ENCODE data around the gene TACC3.

Gene TACC3

DNA sequence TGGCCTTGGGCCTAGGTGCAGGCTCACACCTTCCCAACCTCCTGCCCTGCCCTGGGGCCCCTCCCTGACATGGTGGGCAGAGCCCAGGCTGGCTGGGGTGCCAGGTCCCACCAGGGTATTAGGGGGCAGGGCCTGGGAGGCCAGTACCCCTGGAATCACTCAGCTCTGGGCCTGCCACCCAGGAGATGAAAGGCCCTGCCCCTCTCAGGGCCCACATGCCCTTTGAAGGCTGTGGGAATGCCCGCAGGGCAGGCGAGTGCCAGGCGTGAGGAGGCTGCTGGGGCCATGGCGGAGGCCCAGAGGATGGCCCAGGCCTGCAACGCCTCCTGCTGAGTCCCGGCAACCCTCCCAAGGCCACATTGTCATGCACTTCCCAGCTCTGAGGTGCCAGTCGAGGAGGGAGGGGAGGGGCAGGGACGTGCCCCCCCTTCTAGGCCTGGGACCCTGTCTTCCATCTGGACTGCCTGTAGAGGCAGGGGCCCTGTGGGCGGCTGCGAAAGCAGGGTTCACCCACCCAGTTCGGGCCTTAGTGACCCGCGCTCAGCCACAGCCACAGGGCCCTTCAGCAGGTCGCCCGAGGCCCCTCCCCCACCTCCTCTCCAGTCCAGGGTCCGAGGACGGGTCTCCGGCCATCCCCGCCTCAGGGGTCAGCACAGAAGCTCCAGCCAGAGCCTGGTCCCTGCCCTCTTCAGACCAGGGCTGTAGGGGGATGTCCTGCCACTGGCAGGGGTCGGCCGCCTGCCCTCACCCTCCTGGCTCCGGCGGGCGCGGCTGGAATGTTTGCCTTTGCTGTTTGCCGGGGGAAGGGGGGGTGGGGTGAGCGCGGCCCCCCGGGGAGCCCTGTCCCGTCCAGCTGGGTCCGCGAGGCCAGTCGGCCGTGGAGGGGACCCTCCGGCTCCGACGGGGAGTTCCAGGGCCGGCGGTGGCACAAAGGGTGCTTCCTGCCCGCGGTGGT, 45.1 kb downstream of the TACC3 start:
- no peak for DNase-seq
- in situ Hi-C loops (cut with MboI; ENCODE audit: low pct_unique_long_range_greater_than_20kb, low sequenced_read_pairs), result no loop called here

DNA sequence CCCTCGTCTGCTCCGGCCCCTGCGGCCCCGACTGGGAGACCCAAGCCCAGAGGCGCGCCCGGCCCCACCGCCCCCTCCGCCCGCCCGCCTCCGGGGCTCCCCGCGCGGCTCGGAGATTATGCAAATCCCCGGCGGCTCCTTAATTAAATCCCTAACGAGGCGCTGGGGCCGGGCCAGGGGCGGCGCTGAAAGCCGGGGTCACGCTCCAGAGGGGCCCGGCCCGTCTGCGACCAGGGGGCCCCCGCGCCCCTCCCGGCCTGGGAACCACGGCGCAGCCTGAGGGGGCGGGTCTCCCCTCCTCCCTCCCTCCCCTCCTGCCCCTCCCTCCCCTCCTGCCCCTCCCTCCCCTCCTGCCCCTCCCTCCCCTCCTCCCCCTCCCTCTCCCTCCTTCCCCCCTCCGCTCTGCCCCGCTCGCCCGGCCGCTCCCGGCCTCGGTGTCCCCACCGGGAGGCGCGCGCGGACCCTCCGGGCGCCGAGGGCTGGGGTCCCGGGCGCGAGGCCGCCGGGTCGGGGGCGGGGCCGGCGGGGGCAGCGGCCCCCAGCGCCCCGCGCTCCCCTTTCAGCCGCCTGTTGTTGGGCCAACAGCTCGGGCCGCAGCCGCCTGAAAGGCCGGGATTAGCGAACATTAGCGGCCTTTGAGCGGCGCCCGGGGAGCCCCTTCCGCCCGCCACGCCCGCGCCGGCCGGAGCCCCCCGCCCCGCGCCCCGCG, 45.9 kb downstream of the TACC3 start:
- in situ Hi-C loops (cut with MboI; ENCODE audit: low pct_unique_long_range_greater_than_20kb, low sequenced_read_pairs), result no loop called here
- DNase-seq, result no peak

DNA sequence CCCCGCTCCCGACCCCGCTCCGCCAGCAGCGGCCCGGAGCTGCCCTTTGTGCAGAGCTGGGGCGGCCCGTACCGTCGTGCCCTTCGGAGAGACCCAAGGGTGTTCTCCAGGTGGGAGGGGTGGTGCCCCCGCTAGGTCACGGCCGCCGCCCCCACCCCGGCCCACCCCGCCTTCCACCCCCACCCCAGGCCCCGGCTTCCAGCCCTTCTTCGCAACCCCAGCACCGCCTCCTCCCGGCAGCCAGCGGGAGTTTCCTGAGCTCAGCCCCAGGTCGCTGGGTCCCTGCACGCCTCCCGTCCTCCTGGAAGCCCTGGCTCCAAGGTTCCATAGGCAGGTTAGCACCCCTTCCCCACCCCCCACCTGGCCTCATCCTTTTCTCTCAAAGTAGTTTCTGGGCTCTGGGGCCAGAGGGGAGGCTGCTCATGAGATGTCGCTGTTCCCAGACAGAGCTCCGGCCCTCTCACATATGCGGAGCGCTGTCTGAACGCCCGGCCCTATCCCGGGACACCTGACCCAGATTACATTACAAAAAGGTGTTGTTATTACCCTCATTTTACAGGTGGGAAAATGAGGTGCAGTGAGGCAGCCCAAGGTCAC, 46.5 kb downstream of the TACC3 start:
- peak; percentile 29 for DNase-seq
- in situ Hi-C loops (cut with MboI; ENCODE audit: low pct_unique_long_range_greater_than_20kb, low sequenced_read_pairs), result no loop called here

DNA sequence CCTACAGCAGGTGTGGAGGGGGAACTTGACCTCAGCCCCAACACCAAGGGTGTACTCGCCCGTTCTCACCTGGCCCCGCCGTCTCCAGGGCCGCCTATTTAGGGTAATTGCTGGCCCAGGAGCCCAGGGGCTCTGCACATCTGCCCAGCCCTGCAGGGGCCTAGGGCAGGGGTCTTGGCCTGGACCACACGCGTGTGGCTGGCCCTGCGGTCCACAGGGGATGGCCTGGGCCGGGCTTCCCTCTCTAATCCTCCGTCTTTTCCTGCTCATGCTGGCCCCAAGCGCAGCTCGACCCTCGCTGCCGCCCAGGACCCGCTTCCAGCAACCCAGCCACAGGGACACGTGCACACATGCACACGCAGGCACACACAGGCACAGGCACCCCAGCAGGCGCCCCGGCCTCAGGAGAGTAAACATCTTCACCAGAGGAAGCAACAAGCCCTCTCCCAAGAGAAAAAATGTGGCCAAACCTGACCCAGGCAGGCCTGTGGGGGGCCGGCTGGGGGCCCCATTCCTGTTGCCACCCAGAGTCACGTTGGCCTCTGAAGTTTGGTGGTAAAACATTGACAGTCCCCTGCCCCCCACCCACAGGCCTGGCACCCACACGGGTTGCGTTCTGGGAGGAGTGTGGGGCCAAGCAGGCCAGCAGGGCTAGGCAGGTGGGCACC, 47.2 kb downstream of the TACC3 start:
- no peak for DNase-seq
- in situ Hi-C loops (cut with MboI; ENCODE audit: low pct_unique_long_range_greater_than_20kb, low sequenced_read_pairs), result no loop called here

DNA sequence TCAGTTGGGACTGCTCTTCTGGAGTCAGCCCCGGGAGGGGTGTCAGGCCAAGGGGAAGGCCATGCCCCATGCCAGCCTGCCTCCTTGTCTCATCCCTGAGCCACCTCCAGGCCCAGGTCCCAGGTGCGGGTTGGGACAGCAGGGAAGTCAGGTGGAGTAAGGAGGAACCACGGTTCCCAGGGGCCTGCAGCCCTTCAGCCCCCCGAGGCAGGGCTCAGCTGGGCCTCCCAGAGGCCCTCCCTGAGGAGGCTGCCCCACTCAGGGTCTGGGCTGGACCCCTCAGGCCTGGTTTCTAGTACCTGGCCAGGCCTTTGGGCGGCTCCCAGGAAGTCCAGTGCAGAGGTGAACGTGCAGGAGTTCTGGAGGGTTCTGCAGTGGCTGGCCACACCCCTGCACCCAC, 48.4 kb downstream of the TACC3 start:
- in situ Hi-C loops (cut with MboI; ENCODE audit: low pct_unique_long_range_greater_than_20kb, low sequenced_read_pairs), result no loop called here
- DNase-seq, result no peak

DNA sequence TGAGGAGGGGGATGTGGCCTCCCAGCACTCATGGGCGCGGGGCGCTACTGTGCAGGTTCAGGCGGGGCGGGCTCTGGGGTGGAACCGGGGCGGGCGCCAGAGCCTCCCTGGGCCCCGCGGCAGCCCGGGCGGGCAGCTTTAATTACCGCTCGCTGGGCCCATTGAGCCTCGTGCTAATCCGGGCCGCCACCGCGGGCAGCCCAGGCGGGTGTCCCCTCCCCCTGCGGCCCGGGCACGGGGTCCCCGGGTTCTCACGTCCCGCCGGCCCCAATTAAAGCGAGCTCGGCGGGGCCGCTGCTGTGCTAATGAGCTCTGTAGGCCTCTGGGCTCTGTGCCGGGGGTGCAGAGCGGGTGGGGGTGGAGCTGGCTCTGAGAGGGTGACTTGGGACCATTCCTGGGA, 48.9 kb downstream of the TACC3 start:
- in situ Hi-C loops (cut with MboI; ENCODE audit: low pct_unique_long_range_greater_than_20kb, low sequenced_read_pairs), result no loop called here
- no peak for DNase-seq

DNA sequence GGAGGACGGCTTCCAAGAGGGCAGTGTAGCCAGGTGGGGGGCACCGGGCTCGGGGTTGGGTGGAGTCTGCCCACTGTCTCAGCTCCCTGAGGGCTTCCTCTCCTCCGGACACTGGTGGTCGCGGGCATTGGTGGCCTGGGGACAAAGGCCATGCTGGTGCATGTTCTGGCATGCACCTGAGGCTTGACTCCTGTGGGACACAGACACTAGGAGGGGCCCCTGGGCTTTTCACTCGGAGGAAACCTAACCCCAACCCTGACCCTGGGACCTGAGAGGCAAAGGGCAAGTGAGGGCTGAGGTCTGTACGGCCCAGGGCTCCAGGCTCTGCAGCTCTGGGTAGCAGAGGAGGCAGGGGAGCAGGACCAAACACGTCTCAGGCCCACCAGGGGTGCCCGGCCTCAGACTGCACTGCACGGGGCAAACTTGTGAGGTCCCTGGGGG, 49.5 kb downstream of the TACC3 start:
- DNase-seq, result no peak
- in situ Hi-C loops (cut with MboI; ENCODE audit: low pct_unique_long_range_greater_than_20kb, low sequenced_read_pairs), result no loop called here

DNA sequence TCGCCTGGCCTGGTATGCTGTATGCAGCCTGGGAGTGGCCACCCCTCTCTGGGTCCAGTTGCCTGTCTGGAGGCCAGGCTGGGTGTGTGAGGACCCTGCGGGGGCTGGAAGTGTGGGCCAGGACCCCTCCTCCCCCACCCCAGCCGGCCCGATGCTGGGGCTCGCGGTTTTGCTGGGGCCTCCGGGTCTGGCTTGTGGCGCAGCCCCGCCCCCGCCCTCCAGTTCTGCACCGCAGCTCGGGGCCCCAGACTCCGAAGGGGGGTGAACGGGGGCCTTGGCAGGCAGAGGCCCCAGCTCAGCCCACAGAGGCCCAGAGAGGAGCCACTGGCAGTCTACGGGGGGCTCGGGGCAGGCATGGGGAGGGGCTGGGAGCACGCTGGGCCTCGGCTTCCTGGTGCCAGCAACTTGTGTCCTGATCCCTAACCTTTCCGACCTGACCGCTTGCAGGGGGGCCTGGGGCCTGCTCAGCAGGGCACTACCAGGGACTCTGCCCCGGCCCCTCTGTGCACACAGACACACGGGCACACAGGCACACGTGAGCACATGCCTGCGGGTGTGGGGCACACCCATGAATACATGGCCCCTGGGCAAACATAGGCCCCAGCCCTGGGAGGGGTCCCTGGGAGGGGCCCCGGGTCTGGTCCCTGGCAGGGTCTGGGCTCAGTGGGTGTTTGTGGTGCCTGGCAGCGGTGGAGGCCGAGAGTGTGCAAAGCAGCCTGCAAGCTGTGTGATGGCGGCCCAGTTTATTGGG, 50.4 kb downstream of the TACC3 start:
- peak; percentile 37 for DNase-seq
- in situ Hi-C loops (cut with MboI; ENCODE audit: low pct_unique_long_range_greater_than_20kb, low sequenced_read_pairs), result no loop called here

DNA sequence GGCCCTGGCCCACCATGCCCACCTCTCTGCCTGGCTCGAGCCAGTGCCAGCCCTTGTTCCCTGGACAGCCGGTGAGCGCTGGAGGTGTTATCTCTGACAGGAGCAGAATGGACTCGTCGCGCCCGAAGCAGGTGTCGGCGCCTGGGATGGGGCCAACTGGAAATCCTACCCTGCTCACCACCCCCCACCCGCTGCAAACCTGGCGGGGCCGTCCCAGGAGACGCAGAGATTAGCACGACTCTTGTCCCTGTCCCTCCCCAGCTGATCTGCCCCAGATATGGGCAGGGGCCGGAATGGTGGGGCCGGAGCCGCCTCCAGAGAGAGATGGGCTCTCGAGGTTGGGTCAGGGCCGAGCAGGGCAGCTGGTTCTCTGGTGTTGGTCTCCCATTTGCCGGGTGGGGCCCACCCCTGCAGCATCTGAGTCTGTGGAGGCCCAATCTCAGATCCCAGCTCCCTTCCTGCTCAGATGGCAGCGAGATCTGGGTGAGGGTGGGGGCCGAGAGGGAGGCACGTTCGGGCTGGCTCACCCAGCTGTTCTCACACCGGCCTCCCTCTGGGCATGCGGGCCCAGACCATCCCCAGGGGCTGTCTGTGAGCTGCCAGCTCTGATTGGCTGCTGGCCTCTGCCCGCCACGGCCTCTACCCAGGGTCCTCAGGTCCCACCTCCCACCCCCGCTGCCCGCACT, 51.7 kb downstream of the TACC3 start:
- in situ Hi-C loops (cut with MboI; ENCODE audit: low pct_unique_long_range_greater_than_20kb, low sequenced_read_pairs), result no loop called here
- DNase-seq, result no peak

DNA sequence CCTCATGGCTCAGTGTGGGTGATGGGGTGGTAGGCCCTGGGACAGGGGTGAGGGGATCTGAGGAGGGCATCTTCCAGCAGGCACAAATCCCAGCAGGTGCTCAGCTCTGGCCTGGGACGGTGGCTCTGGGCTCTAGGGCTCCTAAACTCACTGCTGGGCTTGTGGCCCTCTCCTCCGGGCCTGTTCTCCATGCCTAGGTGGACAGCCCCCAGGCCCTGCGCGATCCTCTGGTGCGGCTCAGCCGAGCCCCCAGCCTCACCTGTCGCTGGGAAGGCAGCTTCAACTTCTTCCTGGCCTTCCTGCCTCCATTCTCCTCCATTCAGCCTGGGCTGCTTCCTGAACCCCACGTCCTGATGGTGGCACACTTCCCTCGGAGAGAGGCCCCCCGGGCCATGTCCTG, 52.4 kb downstream of the TACC3 start:
- in situ Hi-C loops (cut with MboI; ENCODE audit: low pct_unique_long_range_greater_than_20kb, low sequenced_read_pairs), result no loop called here
- no peak for DNase-seq

DNA sequence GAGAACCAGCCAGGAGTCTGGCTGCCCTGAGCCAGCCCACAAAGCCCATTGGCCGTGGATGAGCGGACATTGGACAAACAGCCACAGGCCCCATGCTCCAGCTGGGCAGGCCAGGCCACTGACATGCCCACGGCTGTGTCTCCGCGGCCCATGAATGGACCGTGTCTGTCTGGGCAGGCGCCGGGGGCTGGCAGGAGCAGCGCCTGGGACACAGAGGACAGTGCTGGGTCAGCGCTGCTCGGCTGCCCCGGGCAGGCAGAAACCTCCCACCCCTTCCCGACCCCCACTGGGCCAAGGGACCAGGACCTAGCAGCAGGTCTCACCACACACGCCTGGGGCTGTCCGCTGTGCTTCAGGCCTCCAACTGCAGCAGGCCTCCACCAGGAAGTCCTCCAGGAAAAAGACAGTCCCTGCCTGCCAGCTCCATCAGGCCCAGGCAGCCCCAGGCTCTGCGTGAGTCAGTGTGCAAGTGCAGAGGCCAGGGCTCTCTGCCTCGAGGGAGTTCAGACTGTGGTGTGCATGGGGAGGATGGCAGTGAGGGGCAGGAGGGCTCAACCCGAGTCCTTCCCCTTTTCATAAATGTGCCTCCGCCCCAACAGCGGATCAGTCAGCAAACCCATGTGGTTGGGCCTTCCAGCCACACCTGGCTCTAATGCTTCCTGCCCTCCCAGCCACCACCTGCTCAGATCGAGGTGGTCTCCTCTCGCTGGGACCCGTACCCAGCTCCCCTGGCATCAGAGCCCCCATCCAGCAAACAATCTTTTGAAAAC, 54.6 kb downstream of the TACC3 start:
- in situ Hi-C loops (cut with MboI; ENCODE audit: low pct_unique_long_range_greater_than_20kb, low sequenced_read_pairs), result no loop called here
- DNase-seq, result peak; percentile 71

DNA sequence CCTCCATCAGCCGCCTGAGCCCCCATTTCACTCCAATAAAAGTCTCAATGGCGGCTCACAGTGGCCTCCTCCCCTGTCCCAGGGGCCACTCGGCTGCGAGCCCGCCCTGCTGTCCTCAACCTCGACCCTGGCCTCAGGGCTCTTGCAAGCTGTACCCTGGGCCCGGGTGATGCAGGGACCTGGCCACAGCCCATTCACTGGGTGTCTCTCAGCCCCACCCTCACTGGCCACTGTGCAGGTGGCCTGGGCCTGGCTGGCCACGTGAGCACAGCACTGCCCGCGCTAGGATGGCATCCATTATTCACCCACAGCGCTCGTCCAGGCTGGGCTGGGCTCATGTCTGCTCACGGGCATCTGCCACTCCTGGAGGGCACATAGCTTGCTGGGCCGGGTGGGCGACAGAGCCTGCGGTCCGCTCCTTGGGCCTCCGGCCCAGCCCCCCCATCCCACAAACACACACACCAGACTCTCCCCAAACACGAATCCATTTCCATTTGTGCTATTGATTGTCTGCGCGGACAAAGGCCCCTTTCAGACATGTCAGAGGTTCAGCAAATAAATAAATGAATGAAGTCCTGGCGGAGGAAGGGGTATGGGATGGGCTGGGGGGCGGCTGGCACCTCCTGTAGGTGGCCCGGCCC, 55.3 kb downstream of the TACC3 start:
- in situ Hi-C loops (cut with MboI; ENCODE audit: low pct_unique_long_range_greater_than_20kb, low sequenced_read_pairs), result no loop called here
- DNase-seq, result no peak

DNA sequence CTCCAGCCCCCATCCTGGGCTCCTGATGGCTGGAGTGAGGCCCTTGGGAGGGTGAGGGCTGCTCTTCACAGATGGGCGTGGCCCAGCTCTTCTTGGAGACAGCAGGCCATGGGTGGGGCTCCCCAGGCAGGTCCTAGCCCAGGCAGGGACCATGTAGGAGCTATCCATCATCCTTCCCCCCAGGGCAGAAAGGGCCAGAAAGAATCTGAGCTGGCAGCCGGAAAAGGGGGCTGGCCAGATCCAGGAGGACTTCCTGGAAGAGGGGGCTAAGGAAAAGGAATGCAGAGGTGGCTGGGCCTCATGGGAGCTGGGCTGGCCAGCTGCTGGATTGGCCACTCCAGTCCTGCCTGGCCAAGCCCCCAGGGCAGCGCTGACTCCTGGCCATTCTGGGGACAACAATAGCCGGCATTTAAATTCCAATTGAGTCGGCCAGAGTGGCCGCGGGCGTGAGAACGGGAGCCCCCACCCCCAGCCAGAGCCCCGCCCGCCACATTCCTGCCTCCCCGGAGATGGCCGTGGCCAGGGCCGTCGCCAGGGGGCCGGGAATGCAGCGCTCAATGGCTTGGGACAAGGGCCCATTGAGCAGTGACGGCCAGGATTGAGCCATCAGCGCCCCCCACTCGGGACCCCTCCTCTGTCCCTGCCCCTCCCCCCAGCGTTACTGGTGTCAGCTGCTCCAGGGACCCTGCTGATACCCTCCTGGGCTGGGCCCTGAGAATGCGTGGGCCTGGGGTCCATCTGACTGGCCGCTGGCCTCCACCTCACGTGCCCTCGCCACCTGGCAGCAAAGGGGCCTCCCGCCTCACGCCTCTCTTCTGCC, 56.7 kb downstream of the TACC3 start:
- DNase-seq, result no peak
- in situ Hi-C loops (cut with MboI; ENCODE audit: low pct_unique_long_range_greater_than_20kb, low sequenced_read_pairs), result no loop called here

DNA sequence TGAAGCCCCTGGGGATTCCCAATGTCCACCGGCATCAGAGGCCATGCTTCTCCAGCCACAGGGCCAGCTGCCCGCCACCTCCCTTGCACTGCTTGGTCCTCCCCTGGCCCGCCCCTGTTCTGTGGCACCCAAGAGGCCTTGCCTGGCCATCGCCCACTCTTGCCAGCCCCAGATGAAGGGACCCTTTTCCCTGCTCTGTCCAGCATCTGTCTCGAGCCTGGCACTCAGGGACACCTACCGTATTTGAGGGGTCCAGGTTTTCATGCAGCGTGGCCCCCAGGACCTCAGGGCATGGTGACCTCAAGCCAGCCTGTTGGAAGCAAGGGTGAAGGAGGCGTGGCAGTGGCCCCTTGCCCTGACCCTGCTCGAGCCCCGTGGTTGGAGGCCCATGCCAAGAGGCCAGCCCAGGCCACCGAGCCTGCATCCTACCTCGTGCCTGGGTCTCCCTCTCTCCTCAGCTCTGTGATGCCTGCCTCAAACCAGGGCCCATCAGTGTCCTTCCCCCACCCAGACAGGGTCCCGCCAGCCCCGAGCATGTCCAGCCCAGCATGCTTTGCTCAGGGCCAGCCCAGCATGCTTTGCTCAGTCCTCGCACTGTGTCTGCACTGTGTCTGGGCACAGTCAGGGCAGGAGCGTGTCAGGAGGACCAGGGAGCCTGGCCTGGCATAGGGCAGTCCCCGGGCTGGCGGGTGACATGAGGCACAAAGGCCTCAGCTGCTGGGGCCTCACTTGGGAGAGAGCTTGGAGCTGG, 57.5 kb downstream of the TACC3 start:
- DNase-seq, result no peak
- in situ Hi-C loops (cut with MboI; ENCODE audit: low pct_unique_long_range_greater_than_20kb, low sequenced_read_pairs), result no loop called here

DNA sequence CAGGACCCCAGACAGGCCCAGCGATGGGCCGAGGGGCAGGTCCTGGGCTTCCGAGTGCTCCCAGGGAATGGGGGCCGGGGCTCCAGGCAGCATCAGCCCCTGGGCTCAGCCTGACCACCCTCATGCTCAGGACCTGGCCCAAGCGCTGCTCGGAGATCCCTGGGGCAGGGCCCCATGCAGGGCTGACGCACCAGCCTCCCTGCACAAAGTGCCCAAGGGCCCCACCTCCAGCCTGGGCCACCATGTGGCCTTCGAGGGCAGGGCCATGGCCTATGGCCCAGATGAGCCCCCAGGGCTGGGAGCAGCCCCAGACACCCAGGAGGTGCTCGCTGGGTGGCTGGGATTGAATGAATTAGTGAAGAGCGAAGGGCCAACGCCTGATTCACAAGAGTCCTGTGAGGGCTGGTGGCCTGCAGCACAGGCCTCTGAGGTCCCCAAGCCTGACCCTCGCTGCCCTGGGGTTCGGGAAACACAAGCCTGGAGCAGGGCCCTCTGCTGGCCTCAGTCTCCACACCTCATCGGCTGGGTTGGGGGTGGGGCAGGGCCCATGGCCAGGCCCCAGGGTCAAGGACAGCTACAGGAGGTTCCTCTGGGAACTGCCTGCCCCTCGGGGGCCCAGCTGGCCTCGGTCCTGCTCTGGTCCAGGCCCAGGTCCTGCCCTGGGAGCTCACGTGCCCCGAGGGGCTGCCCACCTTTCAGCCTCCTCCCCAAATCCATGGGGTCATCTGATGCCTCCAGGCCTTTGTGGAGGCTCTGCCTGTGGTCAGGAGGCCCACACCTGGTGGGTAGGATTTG, 58.5 kb downstream of the TACC3 start:
- DNase-seq, result no peak
- in situ Hi-C loops (cut with MboI; ENCODE audit: low pct_unique_long_range_greater_than_20kb, low sequenced_read_pairs), result no loop called here
